SK-N-MC (cell line): ENCODE results near the gene GSTA5.
"Not testable (repeated sequence)": the region's sequence is repeated elsewhere in the genome, so short reads cannot be mapped to it uniquely, and the experiment has no call there.

ENCODE experiments used
- EZH2 ChIP-seq: fragments of 200-600 bp; sonication (generic); IDR thresholded peaks from one replicate; pipeline ENCODE4 v1.6.1; 2017; ENCODE audit warnings: antibody characterized with exemption
- POLR2AphosphoS5 ChIP-seq: IDR thresholded peaks from 2 replicates; pipeline ENCODE4 v1.6.1; 2012; ENCODE audit warnings: mild to moderate bottlenecking, low read depth, low read length, borderline replicate concordance

GRCh38 chr6:52782209-52782608 is 58.4 kb downstream of the GSTA5 start:
- TF ChIP-seq POLR2AphosphoS5, EZH2: not testable (repeated sequence)
